ENCODE measurements around the gene FXYD4. TPM values are rescaled to one million over a fixed set of nuclear protein-coding genes. Genes with fewer than 3 reads are reported as not detected.

FXYD4 gene
- polyA plus RNA-seq, 1 experiment, result not detected

DNA sequence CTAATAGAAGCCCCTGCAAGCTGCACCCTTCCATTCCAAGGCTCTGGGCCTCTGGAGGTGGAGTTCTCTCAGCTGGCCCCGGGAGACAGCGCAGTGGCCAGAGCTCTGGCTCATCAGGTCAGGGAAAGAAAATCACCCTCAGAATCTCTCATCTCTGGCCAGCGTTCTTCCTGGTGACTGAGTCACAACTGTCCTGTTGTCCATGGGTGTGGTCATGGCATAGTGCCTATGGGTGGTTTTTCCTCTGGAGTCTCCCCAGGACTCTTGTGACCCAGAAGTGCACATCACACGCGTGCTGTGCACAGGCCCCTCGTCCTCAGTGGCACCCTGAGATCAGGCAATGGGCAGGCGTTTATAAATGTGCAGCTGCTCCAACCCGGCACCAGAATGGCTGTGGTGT is 27.4 kb upstream of the FXYD4 start:
- no peak for DNase-seq (ENCODE audit: low read depth)
- H3K27me3 ChIP-seq (ENCODE audit: control insufficient read depth, insufficient read depth, low read length), result peaks cover 1% of the 10 kb centered on the region; the same call in 1 of the 2 replicates
- CTCF ChIA-PET, result no interaction called here

DNA sequence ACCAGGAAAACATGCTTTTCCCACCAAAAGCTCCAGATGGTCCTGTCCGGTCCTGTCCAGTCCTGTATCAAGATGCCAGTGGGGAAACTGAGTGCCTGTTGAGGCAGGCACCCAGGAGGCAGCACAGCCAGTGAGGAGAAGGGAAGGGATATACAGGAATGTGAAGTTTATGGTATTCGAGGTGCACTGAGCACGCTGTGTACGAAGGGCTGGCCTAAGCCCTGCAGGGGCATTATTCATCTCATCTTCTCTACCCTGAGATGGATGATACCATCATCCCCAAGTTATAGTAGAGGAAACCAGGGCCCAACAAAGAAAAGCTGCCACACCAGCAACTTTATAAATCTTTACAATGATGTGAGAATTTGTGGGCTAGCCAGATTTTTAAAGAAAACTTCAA is 23.4 kb upstream of the FXYD4 start:
- CTCF ChIA-PET, result interaction anchor here (0.8 to 2.1 kb wide), 8 partner anchors 9 to 238 kb away, joined by 3 to 12 read pairs (median 4); no protein-coding TSS in a partner anchor
- no peak for DNase-seq (ENCODE audit: low read depth)
- H3K27me3 ChIP-seq (ENCODE audit: control insufficient read depth, insufficient read depth, low read length), result peaks cover 7% of the 10 kb centered on the region

More for the DNA sequence above, 27.4 kb upstream of the FXYD4 start:
- TF ChIP-seq, protein P1, sequence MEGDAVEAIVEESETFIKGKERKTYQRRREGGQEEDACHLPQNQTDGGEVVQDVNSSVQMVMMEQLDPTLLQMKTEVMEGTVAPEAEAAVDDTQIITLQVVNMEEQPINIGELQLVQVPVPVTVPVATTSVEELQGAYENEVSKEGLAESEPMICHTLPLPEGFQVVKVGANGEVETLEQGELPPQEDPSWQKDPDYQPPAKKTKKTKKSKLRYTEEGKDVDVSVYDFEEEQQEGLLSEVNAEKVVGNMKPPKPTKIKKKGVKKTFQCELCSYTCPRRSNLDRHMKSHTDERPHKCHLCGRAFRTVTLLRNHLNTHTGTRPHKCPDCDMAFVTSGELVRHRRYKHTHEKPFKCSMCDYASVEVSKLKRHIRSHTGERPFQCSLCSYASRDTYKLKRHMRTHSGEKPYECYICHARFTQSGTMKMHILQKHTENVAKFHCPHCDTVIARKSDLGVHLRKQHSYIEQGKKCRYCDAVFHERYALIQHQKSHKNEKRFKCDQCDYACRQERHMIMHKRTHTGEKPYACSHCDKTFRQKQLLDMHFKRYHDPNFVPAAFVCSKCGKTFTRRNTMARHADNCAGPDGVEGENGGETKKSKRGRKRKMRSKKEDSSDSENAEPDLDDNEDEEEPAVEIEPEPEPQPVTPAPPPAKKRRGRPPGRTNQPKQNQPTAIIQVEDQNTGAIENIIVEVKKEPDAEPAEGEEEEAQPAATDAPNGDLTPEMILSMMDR (IDR thresholded peaks at IDR 0.05; ENCODE audit: insufficient read depth, low read depth, low read length), result no peak
- POLR2A ChIA-PET, result no interaction called here
- Histone ChIP-seq H3K36me3 (ENCODE audit: control insufficient read depth, insufficient read depth, low read length) (no peaks in the 10 kb centered on the region), H3K4me3 (ENCODE audit: low read depth, low read length) (no peak overlapping the region)

DNA sequence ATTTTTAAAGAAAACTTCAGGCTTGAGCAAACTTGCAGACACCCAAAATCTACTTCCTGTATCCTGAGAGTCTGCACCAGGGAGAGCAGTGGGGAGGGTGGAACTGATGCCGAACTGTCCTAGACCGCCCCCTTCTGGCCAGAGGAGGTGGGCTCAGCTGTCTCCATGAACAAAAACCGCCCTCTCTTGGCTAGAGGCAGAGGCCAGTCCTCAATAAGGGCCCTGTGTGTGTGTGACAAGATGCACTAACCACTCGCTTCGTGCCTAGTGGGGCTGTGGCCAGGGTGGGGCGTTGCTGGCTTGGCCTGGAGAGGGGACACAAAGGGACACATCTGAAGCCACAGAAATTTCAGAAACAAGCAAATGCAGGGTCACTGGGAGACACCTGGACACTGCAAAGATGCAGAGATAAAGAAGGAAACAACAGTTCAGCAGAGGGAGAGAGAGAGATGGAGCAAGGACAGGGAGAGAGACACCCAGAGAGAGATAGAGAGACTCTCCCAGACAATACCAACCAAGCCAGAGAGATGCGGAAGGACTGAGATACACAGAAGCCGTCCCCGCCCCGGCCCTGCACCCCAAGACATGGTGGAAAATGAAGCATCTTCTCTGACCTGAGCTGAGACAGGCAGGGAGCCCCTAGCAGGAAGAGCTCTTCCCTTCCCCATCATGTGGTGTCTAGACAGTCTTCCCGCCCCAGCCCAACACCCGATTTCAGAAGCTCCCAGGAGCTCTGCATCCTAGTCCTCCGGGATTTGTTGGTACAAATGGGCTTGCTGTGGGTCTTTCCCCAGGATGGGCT is 22.7 kb upstream of the FXYD4 start:
- TF ChIP-seq, protein P1 (IDR thresholded peaks at IDR 0.05; ENCODE audit: insufficient read depth, low read depth, low read length), result peak; percentile 97
- DNase-seq (ENCODE audit: low read depth), result no peak
- CTCF ChIA-PET, result interaction anchor here (0.6 to 2.9 kb wide), 15 partner anchors 10 to 1839 kb away, joined by 3 to 22 read pairs (median 3); no protein-coding TSS in a partner anchor
- POLR2A ChIA-PET, result no interaction called here
- peaks cover 7% of the 10 kb centered on the region for H3K27me3 ChIP-seq (ENCODE audit: control insufficient read depth, insufficient read depth, low read length)
- no peaks in the 10 kb centered on the region for H3K36me3 ChIP-seq (ENCODE audit: control insufficient read depth, insufficient read depth, low read length)
- no peak overlapping the region for H3K4me3 ChIP-seq (ENCODE audit: low read depth, low read length)

More for the DNA sequence above, 23.4 kb upstream of the FXYD4 start:
- Histone ChIP-seq H3K4me3 (ENCODE audit: low read depth, low read length) (no peak overlapping the region), H3K36me3 (ENCODE audit: control insufficient read depth, insufficient read depth, low read length) (no peaks in the 10 kb centered on the region)
- TF ChIP-seq, protein P1 (IDR thresholded peaks at IDR 0.05; ENCODE audit: insufficient read depth, low read depth, low read length), result no peak
- POLR2A ChIA-PET, result no interaction called here

DNA sequence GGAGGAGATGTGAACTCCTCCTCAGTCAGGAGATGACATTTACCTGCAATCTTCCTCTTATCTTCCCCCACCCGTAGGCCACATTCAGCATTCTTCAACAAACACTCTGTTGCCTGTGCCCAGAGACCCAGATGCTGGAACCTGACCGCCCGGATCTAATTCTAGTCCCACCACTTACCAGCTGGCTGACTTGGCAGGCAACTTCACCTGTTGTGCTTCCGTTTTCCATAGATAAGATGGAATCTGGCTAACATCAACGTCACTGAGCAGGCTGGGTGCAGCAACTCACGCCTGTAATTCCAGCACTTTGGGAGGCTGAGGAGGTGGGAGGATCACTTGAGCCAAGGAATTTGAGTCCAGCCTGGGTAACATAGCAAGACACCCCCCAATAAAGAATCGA is 21.3 kb upstream of the FXYD4 start:
- Histone ChIP-seq H3K27me3 (ENCODE audit: control insufficient read depth, insufficient read depth, low read length) (peaks cover 7% of the 10 kb centered on the region), H3K4me3 (ENCODE audit: low read depth, low read length) (no peak overlapping the region), H3K36me3 (ENCODE audit: control insufficient read depth, insufficient read depth, low read length) (no peaks in the 10 kb centered on the region)
- TF ChIP-seq, protein P1 (IDR thresholded peaks at IDR 0.05; ENCODE audit: insufficient read depth, low read depth, low read length), result no peak
- no peak for DNase-seq (ENCODE audit: low read depth)
- POLR2A ChIA-PET, result no interaction called here
- CTCF ChIA-PET, result interaction anchor here (0.7 to 2.9 kb wide), 4 partner anchors 10 to 84 kb away, joined by 3 to 22 read pairs (median 3); no protein-coding TSS in a partner anchor

DNA sequence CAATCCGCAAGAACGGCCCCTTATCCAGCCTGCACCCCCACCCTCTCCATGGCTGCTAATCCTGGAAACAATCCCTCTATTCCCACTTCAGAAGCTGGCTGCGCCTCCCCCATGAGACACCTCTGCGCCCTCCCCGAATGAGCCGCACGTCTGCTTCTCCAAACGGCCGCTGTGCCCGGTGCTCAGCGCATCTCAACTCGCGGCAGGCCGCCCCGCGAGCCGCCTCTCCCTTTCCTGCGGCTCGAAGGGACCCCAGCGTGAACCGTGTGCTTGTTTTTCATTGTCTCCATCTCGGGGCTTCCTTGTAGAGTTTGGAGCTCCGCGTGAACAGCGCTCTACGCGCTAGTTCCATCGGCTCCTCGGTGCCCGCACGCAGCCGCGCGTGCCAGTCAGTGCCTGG is 20.8 kb upstream of the FXYD4 start:
- H3K27me3 ChIP-seq (ENCODE audit: control insufficient read depth, insufficient read depth, low read length), result peaks cover 7% of the 10 kb centered on the region
- ChIA-PET POLR2A (no interaction called here), CTCF (interaction anchor here (0.7 to 2.9 kb wide), 4 partner anchors 10 to 58 kb away, joined by 3 to 22 read pairs (median 3); no protein-coding TSS in a partner anchor)
- H3K36me3 ChIP-seq (ENCODE audit: control insufficient read depth, insufficient read depth, low read length), result no peaks in the 10 kb centered on the region
- TF ChIP-seq, protein P1 (IDR thresholded peaks at IDR 0.05; ENCODE audit: insufficient read depth, low read depth, low read length), result no peak
- DNase-seq (ENCODE audit: low read depth), result no peak
- no peak overlapping the region for H3K4me3 ChIP-seq (ENCODE audit: low read depth, low read length)
